Right ventricle myocardium superior (tissue), 1 donor: ENCODE results near the gene SELENOO. TPM values are rescaled to one million over a fixed set of nuclear protein-coding genes. Genes with fewer than 3 reads are reported as not detected.
A peak's percentile ranks its signal among the peaks of the same experiment; 100 is the strongest.

Experiments
- ATAC-seq: fragments of 200-7000 bp; cut with Tn5 transposase; one replicate; pipeline ENCODE4 v1.9.1; 2020; ENCODE audit warnings: mild to moderate bottlenecking; ENCODE audit not compliant: poor library complexity
- DNase-seq: peaks from one replicate; pipeline ENCODE4 v3.0.0-alpha.2; 2020
- intact Hi-C: fragments of 100-400 bp; cut with DNase I; formaldehyde crosslinking; loops from one replicate; pipeline ENCODE4 v1.11.2; 2022
- total RNA-seq: library from RNA; stranded (reverse); fragmentation: NEBNext Ultra II Directional; extraction: Animal tissue kit (Norgen Biotek cat#: 25700); gene quantifications from one replicate; pipeline ENCODE4 v1.2.1, GENCODE V29; 2021
- donor health status: DM: no; HTN: yes; CAD: no; lungs with severe emphysema.

Gene SELENOO
- total RNA-seq, 1 donor from 2014 or later: 15.6 TPM

DNA sequence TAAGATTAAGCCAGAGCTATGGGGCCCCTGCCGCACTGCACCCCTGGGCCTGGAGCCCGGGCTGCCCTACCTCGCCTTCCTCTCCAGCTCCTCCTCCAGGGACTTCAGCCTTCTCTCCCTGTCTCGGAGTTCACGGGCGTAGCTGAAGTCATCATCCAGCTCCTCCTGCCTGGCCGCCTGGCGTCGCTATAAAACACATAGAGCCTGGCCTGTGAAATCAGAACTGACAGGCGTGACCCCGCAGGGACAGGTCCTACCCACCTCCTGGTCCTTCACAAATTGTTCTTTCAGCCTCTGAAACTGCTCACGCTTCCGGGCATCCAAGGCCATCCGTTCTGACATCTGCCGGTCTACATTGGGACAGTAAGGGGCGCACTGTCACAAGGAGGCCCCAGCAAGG, 23.3 kb downstream of the SELENOO start:
- intact Hi-C loops: no loop called here
- ATAC-seq: no peak
- DNase-seq: no peak

DNA sequence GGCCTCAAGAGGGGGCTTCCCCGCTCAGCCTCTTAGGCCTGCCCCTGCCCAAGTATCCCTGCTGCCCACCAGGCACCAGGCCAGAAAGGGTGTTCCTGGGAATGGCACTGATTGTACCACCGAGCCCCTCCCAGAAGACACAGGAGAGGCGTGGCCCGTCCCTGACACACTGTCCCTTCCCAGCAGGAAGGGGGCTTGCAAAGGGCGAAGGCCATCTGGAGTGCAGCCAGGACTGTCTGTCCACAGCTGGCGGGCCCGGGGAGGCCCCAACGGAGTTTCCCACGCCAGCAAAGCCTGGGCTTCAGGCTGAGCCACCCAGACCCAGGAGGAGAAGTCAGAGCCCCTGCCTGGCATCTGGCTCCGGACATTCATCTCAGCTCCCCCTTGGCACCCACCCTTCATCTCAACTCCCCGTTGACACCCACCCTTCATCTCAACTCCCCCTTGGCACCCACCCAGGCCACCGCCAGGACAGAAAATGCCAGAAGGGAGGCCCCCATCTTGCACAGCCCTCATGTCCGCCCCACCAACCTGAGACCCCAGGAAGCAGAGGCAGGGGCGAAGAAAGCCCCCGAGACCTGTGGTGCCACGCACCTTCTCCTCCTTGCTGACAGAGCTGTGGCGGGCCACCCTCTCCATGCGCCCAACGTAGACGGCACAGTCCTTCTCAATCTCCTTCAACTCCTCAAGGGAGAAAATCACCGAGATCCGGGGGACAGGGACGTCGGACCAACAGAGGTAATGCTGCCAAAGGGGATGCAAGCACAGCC, 24.6 kb downstream of the SELENOO start:
- intact Hi-C loops: no loop called here
- no peak for DNase-seq

GRCh38 chr22:50226063-50226874, 25.5 kb downstream of the SELENOO start:
- intact Hi-C loops: no loop called here
- ATAC-seq: no peak
- no peak for DNase-seq

More for the DNA sequence above, 24.6 kb downstream of the SELENOO start:
- ATAC-seq: no peak

DNA sequence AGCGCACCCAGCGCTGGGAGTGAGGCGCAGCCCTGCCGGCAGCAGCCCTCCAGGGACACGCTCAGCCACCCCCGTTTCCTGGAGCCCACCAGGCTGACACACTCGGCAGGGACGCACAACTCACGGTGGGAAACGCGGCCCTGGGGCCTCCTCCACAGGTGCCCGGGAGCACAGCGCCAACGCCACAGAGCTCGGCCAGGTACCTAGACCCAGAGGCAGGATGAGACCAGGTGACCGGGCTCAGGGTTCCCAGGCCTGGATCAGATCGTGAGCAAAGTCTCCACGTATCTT, 26.0 kb downstream of the SELENOO start:
- DNase-seq (no peak), ATAC-seq (no peak)

DNA sequence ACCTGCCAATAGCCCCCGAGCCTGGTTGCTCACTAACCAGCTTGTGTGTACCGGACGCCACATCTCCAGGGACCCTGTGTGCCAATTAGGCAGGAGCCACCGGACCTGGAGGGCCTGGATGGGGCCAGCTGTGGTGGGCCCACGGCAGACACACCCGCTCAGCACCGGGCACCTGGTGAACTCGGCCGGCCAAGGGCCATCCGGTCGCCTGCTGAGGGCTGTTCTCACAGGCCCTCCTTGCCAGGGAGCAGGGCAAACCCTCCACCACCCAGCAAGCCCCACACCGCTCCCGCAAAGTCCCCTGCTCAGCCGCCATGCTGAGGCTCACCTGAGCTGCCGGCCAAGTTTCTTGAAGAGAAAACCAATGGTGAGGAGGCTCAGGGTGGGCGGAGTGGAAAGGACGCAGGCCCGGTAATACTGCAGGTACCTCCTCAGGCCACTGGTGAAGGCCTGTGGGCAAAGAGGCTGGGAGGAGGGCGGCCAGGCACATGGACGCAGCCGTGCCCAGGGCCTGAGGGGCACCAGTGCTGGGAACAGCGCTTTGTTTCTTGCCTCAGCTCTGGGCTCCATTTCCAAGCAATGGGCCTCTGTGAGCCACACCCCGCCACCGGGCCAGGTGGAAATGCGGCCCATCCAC, 26.9 kb downstream of the SELENOO start:
- intact Hi-C loops: no loop called here
- no peak for DNase-seq

More for the DNA sequence above, 26.0 kb downstream of the SELENOO start:
- intact Hi-C loops: no loop called here

GRCh38 chr22:50228366-50228765, 27.6 kb downstream of the SELENOO start:
- intact Hi-C loops: no loop called here
- ATAC-seq: no peak
- DNase-seq: no peak

More for the DNA sequence above, 26.9 kb downstream of the SELENOO start:
- ATAC-seq: no peak

GRCh38 chr22:50229370-50229769, 28.6 kb downstream of the SELENOO start:
- DNase-seq (no peak), ATAC-seq (no peak)
- intact Hi-C loops: no loop called here

DNA sequence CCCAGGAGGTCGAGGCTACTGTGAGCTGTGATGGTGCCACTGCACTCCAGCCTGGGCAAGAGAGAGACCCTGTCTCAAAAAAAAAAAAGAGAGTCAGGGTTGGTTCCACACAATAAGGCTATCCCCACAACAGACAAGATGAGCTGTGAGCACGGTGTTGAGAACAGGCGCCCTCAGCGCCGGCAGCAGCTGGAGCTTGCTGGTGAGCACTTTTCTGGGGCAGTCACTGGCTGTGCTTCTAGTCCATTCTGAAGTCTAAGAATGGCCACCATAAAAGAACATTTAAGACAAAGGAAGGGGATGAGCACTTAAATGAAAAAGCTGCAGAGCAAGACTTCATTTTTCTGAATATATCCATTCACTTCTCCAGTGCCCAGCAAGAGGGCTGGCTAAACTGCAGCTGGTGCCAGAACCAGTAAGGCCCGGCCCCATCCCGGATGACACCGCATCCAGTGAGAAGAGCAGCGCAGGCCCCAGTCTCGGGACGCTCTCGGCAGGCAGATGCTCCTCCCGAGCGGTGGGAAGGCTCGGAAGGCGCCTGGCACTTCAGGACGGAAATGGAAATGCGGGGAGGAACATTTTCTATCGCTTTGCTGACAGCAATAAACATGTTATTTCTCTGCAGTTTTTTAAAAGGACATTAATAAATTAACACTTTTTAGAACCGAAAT, 31.8 kb downstream of the SELENOO start:
- intact Hi-C loops: no loop called here
- no peak for DNase-seq
- no peak for ATAC-seq

DNA sequence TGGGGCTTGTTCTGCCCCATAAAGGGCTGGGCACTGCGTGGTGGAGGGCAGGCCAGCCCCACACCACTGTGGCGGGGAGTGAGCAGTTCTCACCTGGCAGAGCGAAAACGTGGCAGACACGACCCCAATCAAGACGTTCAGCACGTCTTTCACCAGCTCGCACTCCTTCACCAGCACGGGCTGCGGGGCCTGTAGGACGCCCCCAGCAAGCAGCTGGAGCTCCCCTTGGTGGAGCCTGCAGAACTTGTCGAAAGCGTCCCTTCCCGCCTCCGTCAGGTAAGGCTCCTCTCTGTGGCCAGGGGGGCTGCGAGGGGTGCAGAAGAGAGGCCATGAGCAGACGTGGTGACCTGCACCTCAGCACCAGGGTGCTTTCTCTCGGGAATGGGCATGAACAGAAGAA, 32.4 kb downstream of the SELENOO start:
- intact Hi-C loops: no loop called here
- DNase-seq: no peak
- ATAC-seq: no peak

DNA sequence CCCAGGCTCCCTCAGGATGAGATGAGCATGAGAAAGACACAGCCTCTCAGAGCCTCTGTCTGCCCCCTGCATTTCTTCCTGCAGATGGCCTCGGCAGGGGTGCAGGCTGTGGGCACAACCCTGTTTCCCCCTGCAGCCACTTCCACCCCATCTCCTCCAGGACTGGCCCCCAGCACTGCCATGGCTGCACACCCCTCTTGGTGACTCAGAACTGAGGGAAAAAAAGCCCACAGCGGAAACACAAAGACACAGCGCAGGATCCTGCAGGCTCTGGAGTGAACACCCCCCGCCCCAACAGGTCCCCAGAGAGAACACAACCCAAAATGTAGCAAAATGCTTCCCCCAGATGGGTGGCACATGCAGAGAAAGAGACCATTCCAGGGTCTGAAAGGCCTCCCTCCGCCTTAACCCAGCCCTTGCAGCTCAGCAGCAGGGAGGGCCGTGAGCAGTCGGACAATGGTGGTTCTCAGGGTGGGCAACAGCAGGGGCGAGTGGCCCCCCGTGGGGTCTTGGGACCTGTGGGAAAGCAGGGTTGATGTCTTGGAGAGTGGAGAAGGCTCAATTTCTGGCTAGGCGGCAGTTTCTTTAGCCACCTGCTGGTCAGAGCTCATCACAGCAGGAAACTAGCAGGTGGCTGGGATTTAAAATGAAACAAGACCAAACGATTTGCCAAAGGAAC, 36.1 kb downstream of the SELENOO start:
- DNase-seq: no peak
- intact Hi-C loops: no loop called here

GRCh38 chr22:50238755-50239154, 37.9 kb downstream of the SELENOO start:
- intact Hi-C loops: no loop called here
- DNase-seq (no peak), ATAC-seq (no peak)

More for the DNA sequence above, 36.1 kb downstream of the SELENOO start:
- no peak for ATAC-seq

GRCh38 chr22:50242406-50242949, 41.7 kb downstream of the SELENOO start:
- intact Hi-C loops: no loop called here
- no peak for DNase-seq
- ATAC-seq: no peak

DNA sequence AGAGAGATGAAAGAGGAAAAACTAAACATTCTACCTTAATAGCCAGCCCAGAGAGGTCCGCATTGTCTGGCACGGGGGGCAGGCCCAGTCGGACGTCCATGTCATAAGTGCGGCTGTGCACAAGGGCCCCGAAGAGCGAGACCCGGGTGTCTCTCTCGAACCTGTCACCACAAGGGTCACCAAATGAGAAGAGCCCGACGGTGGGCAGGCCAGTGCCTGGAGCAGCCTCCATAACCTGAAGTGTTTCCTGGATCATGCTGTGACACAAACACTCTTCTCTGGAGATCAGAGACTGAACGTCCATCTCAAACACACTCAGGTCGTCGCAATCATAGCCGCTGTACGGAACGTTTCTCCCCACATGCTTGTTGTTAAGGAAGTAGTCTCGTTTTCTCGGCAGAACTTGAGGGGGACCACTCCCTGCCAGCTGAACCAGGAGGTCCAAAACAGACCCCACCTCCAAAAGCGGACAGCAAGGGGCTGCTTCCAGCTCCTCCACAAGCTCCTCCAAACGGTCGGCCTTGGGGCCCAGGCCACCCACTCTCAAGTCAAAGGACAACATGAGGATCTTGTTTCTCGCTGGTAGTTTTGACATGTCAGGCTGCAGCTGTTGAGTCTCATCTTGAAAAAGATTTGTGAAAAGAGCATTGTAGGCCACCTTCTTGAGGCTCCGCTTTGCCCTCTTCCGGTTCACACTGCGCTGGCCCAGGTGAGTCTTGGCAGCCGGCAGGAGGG, 43.0 kb downstream of the SELENOO start:
- DNase-seq (no peak), ATAC-seq (no peak)
- intact Hi-C loops: no loop called here

- peak; percentile 98 for DNase-seq
- ATAC-seq: peak; percentile 96
- intact Hi-C loops: no loop called here
Observed at GRCh38 chr22:50244420-50245213, 43.8 kb downstream of the SELENOO start, which contains the start of gene TUBGCP6. Gene TUBGCP6, minus strand, starts transcription at chr22:50245023. Its CDS starts 564 bp downstream, at chr22:50244459.

GRCh38 chr22:50245214-50246072, 44.6 kb downstream of the SELENOO start:
- ATAC-seq: peak; percentile 51
- intact Hi-C loops: no loop called here
- DNase-seq: no peak
